WTC11 (cell line): Measurements from ENCODE around the gene MRPS27. TPM values are rescaled to one million over a fixed set of nuclear protein-coding genes. Genes with fewer than 3 reads are reported as not detected.
A peak's percentile ranks its signal among the peaks of the same experiment; 100 is the strongest.

Experiments
- ATAC-seq: fragments of 200-7000 bp; cut with Tn5 transposase; 2 replicates; pipeline ENCODE4 v1.10.0; 2021; ENCODE audit warnings: mild to moderate bottlenecking, moderate library complexity
- CTCF ChIA-PET: fragments of 300-600 bp; sonication (Branson Sonifier 250); formaldehyde crosslinking; loops from one replicate; lab custom pipeline; 2021; ENCODE audit warnings: antibody characterized with exemption; lab: Charles Lee
- POLR2A ChIA-PET: fragments of 350-600 bp; sonication (Branson Sonifier 250); formaldehyde crosslinking; loops from one replicate; lab custom pipeline; 2021; ENCODE audit warnings: antibody characterized with exemption; lab: Charles Lee
- DNase-seq: peaks from one replicate; pipeline ENCODE4 v3.0.0; 2021; ENCODE audit warnings: low spot score
- H3K27ac Mint-ChIP-seq: 2 replicates; pipeline ENCODE4 v1.8.0; 2021; ENCODE audit warnings: mixed read lengths
- H3K27me3 Mint-ChIP-seq: 2 replicates; pipeline ENCODE4 v1.8.0; 2021; ENCODE audit warnings: low read depth, mild to moderate bottlenecking, moderate library complexity, mixed read lengths
- H3K36me3 Mint-ChIP-seq: 2 replicates; pipeline ENCODE4 v1.8.0; 2021; ENCODE audit warnings: mixed read lengths
- H3K4me1 Mint-ChIP-seq: 2 replicates; pipeline ENCODE4 v1.8.0; 2022; ENCODE audit warnings: mixed read lengths
- H3K4me3 Mint-ChIP-seq: 2 replicates; pipeline ENCODE4 v1.8.0; 2021; ENCODE audit warnings: mild to moderate bottlenecking, moderate library complexity, mixed read lengths
- H3K9me3 Mint-ChIP-seq: 2 replicates; pipeline ENCODE4 v1.8.0; 2021; ENCODE audit warnings: mixed read lengths
- AFF4 ChIP-seq: sonication (generic); formaldehyde crosslinking; IDR thresholded peaks from 2 replicates; pipeline ENCODE4 v1.8.1; 2023; ENCODE audit warnings: mild to moderate bottlenecking, missing genetic modification reagents, borderline replicate concordance
- CBFB ChIP-seq: sonication (generic); formaldehyde crosslinking; IDR thresholded peaks from 2 replicates; pipeline ENCODE4 v1.8.1; 2022; ENCODE audit warnings: mild to moderate bottlenecking, low read depth, missing genetic modification reagents
- CDX4 ChIP-seq: fragments of 250-450 bp; sonication (Bioruptor Pico); IDR thresholded peaks from 2 replicates; pipeline ENCODE4 v1.9.0; 2021; ENCODE audit warnings: moderate library complexity, mild to moderate bottlenecking, inconsistent platforms, borderline replicate concordance
- EMX1 ChIP-seq: fragments of 250-450 bp; sonication (Bioruptor Pico); IDR thresholded peaks from 2 replicates; pipeline ENCODE4 v1.8.0; 2021; ENCODE audit warnings: mild to moderate bottlenecking
- ESRRA ChIP-seq: sonication (generic); formaldehyde crosslinking; IDR thresholded peaks from 2 replicates; pipeline ENCODE4 v1.8.1; 2022; ENCODE audit warnings: mild to moderate bottlenecking, missing genetic modification reagents, borderline replicate concordance
- FOXP1 ChIP-seq: sonication (generic); formaldehyde crosslinking; IDR thresholded peaks from 2 replicates; pipeline ENCODE4 v1.8.0; 2022; ENCODE audit warnings: missing genetic modification reagents, mild to moderate bottlenecking, moderate library complexity, borderline replicate concordance
- GRHL2 ChIP-seq: fragments of 250-450 bp; sonication (Bioruptor Pico); IDR thresholded peaks from 2 replicates; pipeline ENCODE4 v1.8.0; 2022; ENCODE audit warnings: mild to moderate bottlenecking, moderate library complexity; ENCODE audit not compliant: insufficient replicate concordance, severe bottlenecking
- HMGA2 ChIP-seq: fragments of 250-450 bp; sonication (Bioruptor Pico); IDR thresholded peaks from 2 replicates; pipeline ENCODE4 v1.4.0; 2021; ENCODE audit warnings: mild to moderate bottlenecking, moderate library complexity
- IRF2 ChIP-seq: sonication (generic); formaldehyde crosslinking; IDR thresholded peaks from 2 replicates; pipeline ENCODE4 v1.8.0; 2022; ENCODE audit warnings: low read depth, missing genetic modification reagents, borderline replicate concordance
- KAT7 ChIP-seq: sonication (generic); formaldehyde crosslinking; IDR thresholded peaks from 2 replicates; pipeline ENCODE4 v1.8.1; 2023; ENCODE audit warnings: missing genetic modification reagents, mild to moderate bottlenecking, borderline replicate concordance
- NFATC4 ChIP-seq: fragments of 250-450 bp; sonication (Bioruptor Pico); IDR thresholded peaks from 2 replicates; pipeline ENCODE4 v1.9.0; 2021; ENCODE audit warnings: mild to moderate bottlenecking
- OVOL2 ChIP-seq: fragments of 250-450 bp; sonication (Bioruptor Pico); IDR thresholded peaks from 2 replicates; pipeline ENCODE4 v1.9.0; 2021; ENCODE audit warnings: mild to moderate bottlenecking, borderline replicate concordance
- SMAD4 ChIP-seq: sonication (generic); formaldehyde crosslinking; IDR thresholded peaks from 2 replicates; pipeline ENCODE4 v1.8.0; 2022; ENCODE audit warnings: mild to moderate bottlenecking, missing genetic modification reagents
- TCF7 ChIP-seq: sonication (generic); formaldehyde crosslinking; IDR thresholded peaks from 2 replicates; pipeline ENCODE4 v1.8.0; 2022; ENCODE audit warnings: mild to moderate bottlenecking, low read depth, missing genetic modification reagents, moderate library complexity
- ZNF219 ChIP-seq: sonication (generic); formaldehyde crosslinking; IDR thresholded peaks from 2 replicates; pipeline ENCODE4 v1.8.0; 2023; ENCODE audit warnings: missing genetic modification reagents, mild to moderate bottlenecking, borderline replicate concordance
- ZNF232 ChIP-seq: sonication (generic); formaldehyde crosslinking; IDR thresholded peaks from 2 replicates; pipeline ENCODE4 v1.8.0; 2022; ENCODE audit warnings: mild to moderate bottlenecking, missing genetic modification reagents
- ZNF263 ChIP-seq: sonication (generic); formaldehyde crosslinking; IDR thresholded peaks from 2 replicates; pipeline ENCODE4 v1.8.1; 2022; ENCODE audit warnings: low read depth, mild to moderate bottlenecking, moderate library complexity, missing genetic modification reagents
- ZNF512 ChIP-seq: sonication (generic); formaldehyde crosslinking; IDR thresholded peaks from 2 replicates; pipeline ENCODE4 v1.8.1; 2022; ENCODE audit warnings: missing genetic modification reagents, borderline replicate concordance
- ZSCAN18 ChIP-seq: fragments of 250-450 bp; sonication (Bioruptor Pico); IDR thresholded peaks from 2 replicates; pipeline ENCODE4 v2.1.2; 2022; ENCODE audit warnings: mild to moderate bottlenecking, moderate library complexity
- total RNA-seq: library from RNA; stranded (reverse); gene quantifications from 3 replicates; pipeline ENCODE4 v1.2.3, GENCODE V29; 2021

Gene MRPS27
- total RNA-seq, 1 experiment from 2014 or later = 80.1 TPM

- ChIA-PET POLR2A (no interaction called here), CTCF (no interaction called here)
- TF ChIP-seq CDX4 = no peak
- no peak for TF ChIP-seq ZNF263
- TF ChIP-seq KAT7 (CRISPR knock-in tag) = no peak
- TF ChIP-seq EMX1 = no peak
- TF ChIP-seq ZNF232 = no peak
- DNase-seq = no peak
- no peak for ATAC-seq
- H3K36me3 Mint-ChIP-seq = peaks cover 59% of the 10 kb centered on the region
- no peaks in the 10 kb centered on the region for H3K4me1 Mint-ChIP-seq
- H3K4me3 Mint-ChIP-seq = no peak overlapping the region
- no peaks in the 10 kb centered on the region for H3K9me3 Mint-ChIP-seq
- H3K27ac Mint-ChIP-seq = no peak overlapping the region
- H3K27me3 Mint-ChIP-seq = no peaks in the 10 kb centered on the region
Measured at GRCh38 chr5:72225741-72226140, 94.3 kb downstream of the MRPS27 start.

- Mint-ChIP-seq H3K27ac (0 out of 2 replicates have a peak overlapping the region, but pooled peaks have one; percentile 18), H3K9me3 (no peaks in the 10 kb centered on the region), H3K4me1 (no peaks in the 10 kb centered on the region)
- ChIA-PET CTCF (interaction anchor here (1.3 kb wide), 1 partner anchor 20 kb away, joined by 3 read pairs; no protein-coding TSS in a partner anchor), POLR2A (no interaction called here)
- TF ChIP-seq HMGA2 (CRISPR knock-in tag) (no peak), OVOL2 (no peak), AFF4 (CRISPR knock-in tag) (no peak), FOXP1 (CRISPR knock-in tag) (no peak), ZSCAN18 (CRISPR knock-in tag) (no peak), GRHL2 (CRISPR knock-in tag) (no peak), NFATC4 (CRISPR knock-in tag) (no peak), ESRRA (no peak), SMAD4 (no peak), TCF7 (no peak), ZNF219 (CRISPR knock-in tag) (no peak), IRF2 (CRISPR knock-in tag) (no peak), CBFB (CRISPR knock-in tag) (no peak), ZNF512 (CRISPR knock-in tag) (no peak)
- TF ChIP-seq, all 79 proteins: peak for 0
- DNase-seq (no peak), ATAC-seq (no peak)
- H3K36me3 Mint-ChIP-seq = peaks cover 58% of the 10 kb centered on the region
- no peaks in the 10 kb centered on the region for H3K27me3 Mint-ChIP-seq
- H3K4me3 Mint-ChIP-seq = no peak overlapping the region
Measured at GRCh38 chr5:72224946-72225463, 95.0 kb downstream of the MRPS27 start.
